Measurements from ENCODE around the gene AFF3.

GRCh38 chr2:99936065-99936464 is 206.3 kb downstream of the AFF3 start:
- no peak for TF ChIP-seq CTCF (IDR thresholded peaks at IDR 0.05; ENCODE audit: low read length)
- TF ChIP-seq EZH2 (IDR thresholded peaks at IDR 0.05; ENCODE audit: borderline replicate concordance, low read length): no peak

Data from OCI-LY1 (cell line).